HUES48 (cell line): ENCODE results near the gene CYB561A3.

Source experiments
- H3K27ac ChIP-seq: one replicate; pipeline ENCODE4 v1.7.0; 2013; ENCODE audit warnings: low read depth, low read length, inconsistent platforms
- H3K27me3 ChIP-seq: 2 replicates; pipeline ENCODE4 v1.6.1; 2013; ENCODE audit warnings: mild to moderate bottlenecking, low read length; ENCODE audit not compliant: control insufficient read depth, insufficient read depth
- H3K36me3 ChIP-seq: 2 replicates; pipeline ENCODE4 v1.6.1; 2013; ENCODE audit warnings: low read length; ENCODE audit not compliant: control insufficient read depth, insufficient read depth
- H3K4me1 ChIP-seq: 2 replicates; pipeline ENCODE4 v1.6.1; 2013; ENCODE audit warnings: mild to moderate bottlenecking, low read length; ENCODE audit not compliant: control insufficient read depth, insufficient read depth
- H3K4me3 ChIP-seq: 2 replicates; pipeline ENCODE4 v1.5.1; 2013; ENCODE audit warnings: mild to moderate bottlenecking, low read depth, low read length
- H3K9ac ChIP-seq: 2 replicates; pipeline ENCODE4 v1.6.1; 2013; ENCODE audit warnings: mild to moderate bottlenecking, low read depth, low read length, moderate library complexity
- H3K9me3 ChIP-seq: 2 replicates; pipeline ENCODE4 v1.6.1; 2013; ENCODE audit warnings: low read length; ENCODE audit not compliant: control insufficient read depth, insufficient read depth

Gene CYB561A3

DNA sequence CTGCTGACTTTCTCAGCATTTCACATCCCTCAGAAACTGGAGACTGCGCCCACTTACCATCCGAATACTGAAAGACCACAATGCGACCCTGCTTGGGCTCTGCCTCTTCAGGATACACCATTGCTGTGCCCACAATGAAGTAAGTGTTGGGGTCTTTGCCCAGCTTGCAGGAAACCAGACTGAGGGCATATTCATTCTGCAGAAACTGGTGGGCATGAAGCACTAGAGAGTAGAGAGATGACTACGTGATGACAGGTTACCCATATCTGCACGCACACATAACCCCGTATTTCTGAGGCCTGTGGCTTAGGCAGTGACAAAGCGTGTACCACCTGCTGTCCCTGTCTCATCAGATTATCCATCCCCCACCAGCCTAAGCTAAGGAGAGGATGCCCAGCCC lies 51.9 kb downstream of the CYB561A3 start:
- Histone ChIP-seq H3K27ac (no peak overlapping the region), H3K27me3 (no peaks in the 10 kb centered on the region), H3K9me3 (no peaks in the 10 kb centered on the region), H3K9ac (no peak overlapping the region), H3K36me3 (peaks cover 99% of the 10 kb centered on the region), H3K4me1 (no peaks in the 10 kb centered on the region), H3K4me3 (no peak overlapping the region)

DNA sequence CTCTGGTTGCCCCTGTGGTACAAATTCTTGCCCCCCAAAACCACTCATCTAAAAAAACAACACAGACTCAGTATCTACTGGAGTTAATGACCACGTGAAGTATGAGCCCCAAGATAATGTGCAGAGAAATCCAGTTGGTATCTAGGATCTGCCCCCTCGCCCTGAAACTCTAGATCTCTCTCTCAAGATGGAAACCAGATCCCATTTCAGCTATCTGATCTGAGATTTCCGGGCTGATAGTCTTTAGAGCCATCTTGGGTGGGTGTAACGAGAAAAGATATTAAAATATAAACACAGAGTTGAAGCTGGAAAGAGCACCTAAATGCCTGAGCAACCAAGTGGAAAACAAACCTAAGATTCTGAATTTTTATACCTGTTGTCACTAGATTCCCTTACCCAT lies 52.5 kb downstream of the CYB561A3 start:
- H3K9me3 ChIP-seq: no peaks in the 10 kb centered on the region
- no peak overlapping the region for H3K27ac ChIP-seq
- H3K27me3 ChIP-seq: no peaks in the 10 kb centered on the region
- no peak overlapping the region for H3K9ac ChIP-seq
- peaks cover 96% of the 10 kb centered on the region for H3K36me3 ChIP-seq
- no peaks in the 10 kb centered on the region for H3K4me1 ChIP-seq
- H3K4me3 ChIP-seq: no peak overlapping the region

- Histone ChIP-seq H3K9ac (no peak overlapping the region), H3K36me3 (peaks cover 97% of the 10 kb centered on the region), H3K9me3 (no peaks in the 10 kb centered on the region), H3K4me3 (no peak overlapping the region), H3K4me1 (no peaks in the 10 kb centered on the region), H3K27me3 (no peaks in the 10 kb centered on the region), H3K27ac (no peak overlapping the region)
Measured at GRCh38 chr11:61307354-61307753, 54.3 kb downstream of the CYB561A3 start.

DNA sequence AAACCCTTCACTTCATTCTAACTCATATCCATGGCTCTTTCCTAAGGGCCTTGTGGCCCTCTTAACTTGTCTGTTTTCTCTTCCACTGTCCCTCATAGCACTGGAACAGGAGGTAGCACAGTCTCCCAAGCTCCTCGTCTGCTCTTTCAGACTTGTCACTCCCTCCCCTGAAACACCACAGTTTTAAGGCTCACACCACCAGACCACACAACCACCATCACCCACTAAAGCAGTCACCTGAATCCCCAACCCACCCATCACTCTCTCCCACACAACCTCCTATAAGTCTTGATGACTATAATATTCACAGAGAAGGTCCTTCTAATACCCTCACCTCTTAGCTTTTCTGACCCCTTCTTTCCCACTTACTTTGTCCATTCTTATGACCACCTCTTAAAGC lies 55.5 kb downstream of the CYB561A3 start:
- Histone ChIP-seq H3K4me1 (no peaks in the 10 kb centered on the region), H3K36me3 (peaks cover 97% of the 10 kb centered on the region), H3K27ac (no peak overlapping the region), H3K9ac (no peak overlapping the region), H3K9me3 (no peaks in the 10 kb centered on the region), H3K27me3 (no peaks in the 10 kb centered on the region), H3K4me3 (no peak overlapping the region)

DNA sequence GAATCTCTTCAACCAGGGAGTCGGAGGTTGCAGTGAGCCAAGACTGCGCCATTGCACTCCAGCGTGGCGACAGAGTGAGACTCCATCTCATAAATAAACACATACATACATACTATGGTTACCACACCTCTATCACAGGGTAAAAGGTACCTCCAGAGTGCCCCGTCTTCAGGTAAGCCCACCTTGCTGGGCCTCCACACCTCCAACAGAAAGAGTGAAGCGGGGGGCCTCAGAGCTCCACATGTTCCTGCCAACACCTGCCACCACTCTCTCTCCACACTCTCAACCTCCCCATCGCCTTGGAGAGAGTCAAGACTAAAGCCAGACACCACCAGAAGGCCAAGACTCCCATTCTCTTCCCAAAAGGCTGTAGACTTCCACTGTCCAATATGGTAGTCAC lies 56.3 kb downstream of the CYB561A3 start:
- Histone ChIP-seq H3K27ac (no peak overlapping the region), H3K9me3 (no peaks in the 10 kb centered on the region), H3K27me3 (no peaks in the 10 kb centered on the region), H3K4me3 (no peak overlapping the region), H3K9ac (no peak overlapping the region), H3K4me1 (no peaks in the 10 kb centered on the region), H3K36me3 (peaks cover 97% of the 10 kb centered on the region)

- Histone ChIP-seq H3K4me3 (no peak overlapping the region), H3K4me1 (peaks cover 2% of the 10 kb centered on the region; the same call in 1 of the 2 replicates), H3K27ac (no peak overlapping the region), H3K36me3 (peaks cover 97% of the 10 kb centered on the region), H3K9me3 (no peaks in the 10 kb centered on the region), H3K9ac (no peak overlapping the region), H3K27me3 (no peaks in the 10 kb centered on the region)
Measured at GRCh38 chr11:61303725-61304124, 58.0 kb downstream of the CYB561A3 start.

- Histone ChIP-seq H3K4me3 (no peak overlapping the region), H3K27me3 (no peaks in the 10 kb centered on the region), H3K36me3 (peaks cover 96% of the 10 kb centered on the region), H3K4me1 (peaks cover 10% of the 10 kb centered on the region; the same call in 1 of the 2 replicates), H3K9ac (no peak overlapping the region), H3K27ac (no peak overlapping the region), H3K9me3 (no peaks in the 10 kb centered on the region)
Measured at GRCh38 chr11:61302550-61302949, 59.1 kb downstream of the CYB561A3 start.
